HTR-8/SVneo (cell line): Measurements from ENCODE around the gene RMND5B.
"Not testable (repeated sequence)": the region's sequence is repeated elsewhere in the genome, so short reads cannot be mapped to it uniquely, and the experiment has no call there.

Source experiments
- DNase-seq: peaks from one replicate; pipeline ENCODE4 v3.0.0; 2011; ENCODE audit warnings: low spot score, mixed read lengths; ENCODE audit not compliant: insufficient read length
- FAIRE-seq: peaks from 2 replicates; lab custom pipeline; 2011; peaks lifted over from hg19 to GRCh38; lab: Jason Lieb, UNC

The RMND5B gene

GRCh38 chr5:178127300-178128009 is 3.4 kb upstream of the RMND5B start:
- not testable (repeated sequence) for FAIRE-seq, DNase-seq

- no peak for DNase-seq
- no peak for FAIRE-seq
Measured at GRCh38 chr5:178129296-178129695, 1.5 kb upstream of the RMND5B start.

DNA sequence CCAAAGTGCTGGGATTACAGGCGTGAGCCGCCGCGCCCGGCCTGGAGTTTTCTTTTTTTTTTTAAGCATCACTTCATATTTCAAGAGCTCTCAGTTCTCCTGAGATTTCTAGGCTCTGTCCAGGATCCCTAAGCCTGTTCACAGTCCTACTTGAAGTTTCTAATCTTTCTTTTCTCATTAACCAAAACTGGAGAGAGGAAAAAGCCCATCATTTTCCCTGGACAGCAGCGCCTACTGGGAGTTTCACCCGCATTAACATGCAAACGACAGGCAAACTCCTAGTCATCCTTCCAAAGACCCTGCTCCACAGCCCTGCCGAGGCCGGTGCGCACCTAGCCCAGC is 609 bp upstream of the RMND5B start:
- FAIRE-seq, DNase-seq: not testable (repeated sequence)

GRCh38 chr5:178131446-178131996 is 707 bp downstream of the RMND5B start:
- no peak for FAIRE-seq
- DNase-seq: no peak

- FAIRE-seq: no peak
Measured at GRCh38 chr5:178136990-178137389, 6.2 kb downstream of the RMND5B start.

DNA sequence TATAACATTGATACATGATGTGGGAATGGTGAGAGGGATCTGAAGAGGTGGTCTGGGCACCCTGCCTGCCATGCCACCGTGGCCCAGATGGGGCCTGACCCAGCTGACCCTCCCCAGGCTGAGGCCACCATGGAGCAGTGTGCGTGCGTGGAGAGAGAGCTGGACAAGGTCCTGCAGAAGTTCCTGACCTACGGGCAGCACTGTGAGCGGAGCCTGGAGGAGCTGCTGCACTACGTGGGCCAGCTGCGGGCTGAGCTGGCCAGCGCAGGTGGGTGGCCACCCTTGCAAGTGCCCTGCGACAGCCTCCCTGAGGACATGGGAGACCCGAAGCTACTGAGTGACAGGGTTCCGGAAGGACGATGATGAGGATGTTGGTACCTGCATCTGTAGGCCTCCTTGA is 7.2 kb downstream of the RMND5B start:
- no peak for DNase-seq
- no peak for FAIRE-seq

More at GRCh38 chr5:178136990-178137389, 6.2 kb downstream of the RMND5B start:
- no peak for DNase-seq

GRCh38 chr5:178141550-178141949 is 10.7 kb downstream of the RMND5B start:
- no peak for FAIRE-seq

GRCh38 chr5:178142642-178143041 is 11.8 kb downstream of the RMND5B start:
- no peak for DNase-seq
- FAIRE-seq: no peak

More at GRCh38 chr5:178141550-178141949, 10.7 kb downstream of the RMND5B start:
- DNase-seq: no peak

GRCh38 chr5:178143246-178143645 is 12.4 kb downstream of the RMND5B start:
- DNase-seq (no peak), FAIRE-seq (no peak)

GRCh38 chr5:178143901-178144300 is 13.1 kb downstream of the RMND5B start:
- no peak for DNase-seq
- no peak for FAIRE-seq

DNA sequence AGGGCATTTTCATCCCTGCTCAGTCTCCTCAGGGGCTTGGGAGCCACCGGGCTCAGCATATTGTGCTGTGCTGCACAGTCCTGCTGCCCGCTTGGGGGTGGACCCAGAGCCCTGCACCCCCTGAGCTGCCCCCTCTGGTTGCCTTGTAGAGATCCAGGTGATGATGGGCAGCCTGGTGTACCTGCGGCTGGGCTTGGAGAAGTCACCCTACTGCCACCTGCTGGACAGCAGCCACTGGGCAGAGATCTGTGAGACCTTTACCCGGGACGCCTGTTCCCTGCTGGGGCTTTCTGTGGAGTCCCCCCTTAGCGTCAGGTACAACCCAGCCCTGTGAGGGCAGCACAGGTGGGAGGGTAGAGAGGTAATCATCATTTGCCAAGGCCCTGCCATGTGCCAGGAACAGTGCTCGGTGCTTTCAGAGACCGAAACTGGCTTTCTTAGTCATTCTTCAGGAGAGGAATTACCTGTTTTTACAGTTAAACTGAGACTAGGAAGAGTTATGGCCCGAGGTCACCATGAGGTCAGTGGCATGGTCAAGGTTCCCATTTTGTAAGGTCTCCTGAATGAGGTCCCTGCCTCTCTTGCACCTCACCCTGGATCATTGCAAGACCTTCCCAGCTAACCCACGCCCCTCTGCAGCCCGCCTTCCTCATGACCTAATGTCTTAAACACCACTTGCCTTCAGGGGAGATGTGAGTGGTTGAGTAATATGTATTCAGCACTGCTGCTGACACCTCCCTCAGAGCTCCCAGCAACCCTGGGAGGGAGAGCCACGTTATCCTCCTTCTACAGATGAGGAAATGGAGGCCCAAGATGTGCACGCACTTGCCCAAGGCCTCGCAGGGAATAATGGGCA is 15.4 kb downstream of the RMND5B start:
- DNase-seq: peak; percentile 55
- no peak for FAIRE-seq

- FAIRE-seq (no peak), DNase-seq (no peak)
Measured at GRCh38 chr5:178147406-178147805, 16.6 kb downstream of the RMND5B start.

GRCh38 chr5:178149199-178149932 is 18.6 kb downstream of the RMND5B start:
- FAIRE-seq (no peak), DNase-seq (no peak)

DNA sequence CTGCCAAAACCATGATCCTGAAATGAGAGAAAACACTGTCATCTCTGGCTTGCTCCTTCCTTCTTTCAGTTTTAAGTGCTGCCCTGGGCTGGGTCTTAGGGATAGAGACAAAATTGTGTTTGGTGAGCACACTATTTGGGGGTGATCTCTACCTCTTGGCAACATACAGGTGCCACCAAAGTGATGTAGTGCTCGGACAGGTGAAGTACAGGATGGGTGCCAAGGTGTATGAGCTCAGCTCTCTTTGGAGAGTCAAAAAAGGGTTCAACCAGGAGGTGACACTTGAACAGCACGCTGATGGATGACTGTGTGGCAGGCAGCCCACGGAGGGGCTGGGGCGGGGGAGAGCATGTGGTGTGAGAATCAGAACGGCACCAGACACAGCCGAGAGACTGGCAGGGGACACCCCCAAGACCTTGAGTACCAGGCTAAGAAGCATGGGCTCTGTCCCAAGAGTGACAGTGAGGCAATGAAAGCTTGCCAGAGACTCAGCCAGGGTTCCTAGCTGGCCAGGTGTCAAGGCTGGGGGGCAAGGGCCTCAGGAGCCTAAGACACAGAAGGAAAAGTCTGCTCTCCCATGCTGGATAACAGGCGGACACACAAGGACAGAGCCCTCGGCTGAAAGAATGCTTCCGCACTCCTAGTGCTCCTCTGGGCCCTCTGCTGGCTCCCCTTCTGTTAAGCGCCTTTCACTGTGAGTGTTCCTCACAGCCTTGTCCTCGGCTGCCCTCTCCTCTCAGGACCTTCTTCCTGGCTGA is 20.3 kb downstream of the RMND5B start:
- DNase-seq (no peak), FAIRE-seq (no peak)

- DNase-seq (no peak), FAIRE-seq (no peak)
Measured at GRCh38 chr5:178152491-178153444, 22.0 kb downstream of the RMND5B start.

GRCh38 chr5:178153530-178154340 is 22.9 kb downstream of the RMND5B start, which contains the start of gene NHP2:
Gene NHP2 (minus strand): TSS chr5:178153885. CDS start chr5:178153817, 68 bp downstream.
- peak; percentile 93 for FAIRE-seq
- peak; percentile 97 for DNase-seq

GRCh38 chr5:178155065-178155464 is 24.3 kb downstream of the RMND5B start:
- DNase-seq: no peak
- FAIRE-seq: no peak

DNA sequence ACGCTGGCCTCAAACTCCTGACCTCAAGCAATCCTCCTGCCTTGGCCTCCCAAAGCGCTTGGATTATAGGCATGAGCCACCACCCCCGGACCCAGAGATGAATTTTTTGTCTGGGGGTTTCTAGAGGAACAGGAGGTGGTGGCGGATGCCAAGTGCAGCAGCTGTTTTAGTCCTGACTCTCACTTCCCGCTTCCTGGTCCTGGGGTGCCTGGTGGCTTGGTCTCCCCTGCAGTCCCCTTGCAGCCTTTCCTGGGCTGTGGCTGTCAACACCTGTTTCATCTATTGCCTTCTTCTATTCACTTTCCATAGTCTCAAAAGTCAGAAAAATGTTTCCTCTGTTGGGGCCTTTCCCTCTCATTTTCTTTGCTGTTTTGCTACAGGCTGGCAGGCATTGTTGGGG is 29.4 kb downstream of the RMND5B start:
- FAIRE-seq (no peak), DNase-seq (no peak)
